ENCODE data around the gene SPRN.
"Not testable (repeated sequence)": the region's sequence is repeated elsewhere in the genome, so short reads cannot be mapped to it uniquely, and the experiment has no call there.

- TF ChIP-seq CTCF (IDR thresholded peaks at IDR 0.05; ENCODE audit: insufficient read depth, low read depth, low read length); EZH2 (IDR thresholded peaks at IDR 0.05; ENCODE audit: insufficient read depth, low read length): not testable (repeated sequence)
Observed at GRCh38 chr10:133469205-133469604, 44.8 kb upstream of the SPRN start.

Measured in astrocyte (in vitro differentiated cells and primary cell).